ENCODE data around the gene TMEM59L.

TMEM59L gene

DNA sequence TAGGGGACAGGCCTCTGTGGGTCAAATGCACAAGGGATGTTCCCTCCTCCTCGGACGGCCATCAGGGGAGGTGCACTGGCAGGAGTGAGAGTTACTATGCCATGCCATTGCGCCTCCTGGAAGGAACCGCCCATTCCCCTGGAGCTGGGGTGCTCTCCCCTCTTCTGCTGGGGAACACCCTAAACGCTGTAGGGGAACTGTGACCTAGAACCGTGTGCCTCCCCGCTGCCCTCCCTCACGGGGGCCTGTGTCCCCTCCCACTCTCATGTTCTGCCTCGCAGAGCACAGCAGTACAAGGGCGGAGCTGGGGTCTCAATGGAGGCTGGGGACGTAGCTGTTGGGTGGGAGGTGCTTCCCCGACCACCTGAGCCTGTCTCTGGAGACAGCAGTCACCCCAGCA is 53.6 kb downstream of the TMEM59L start:
- DNase-seq = no peak
- intact Hi-C loops (cut with DNase I) = no loop called here

DNA sequence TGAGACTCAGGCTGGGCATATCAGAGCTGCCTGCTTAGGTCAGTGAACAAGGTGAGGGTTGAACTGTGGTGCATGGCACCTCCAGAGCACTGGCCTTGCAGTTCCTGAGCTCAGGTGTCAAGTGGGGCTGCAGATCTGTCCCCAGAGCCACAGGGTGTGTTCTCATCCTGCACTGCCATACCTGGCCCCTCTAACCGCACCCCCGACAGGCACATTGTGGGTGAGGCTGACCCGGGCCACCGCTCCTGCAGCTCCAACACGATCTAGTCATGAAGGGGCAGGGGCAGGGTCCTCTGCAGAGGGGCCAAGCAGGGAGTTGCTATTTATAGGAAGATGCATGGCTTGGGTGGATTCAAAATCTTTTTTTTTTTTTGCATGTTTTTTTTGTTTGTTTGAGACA is 54.1 kb downstream of the TMEM59L start:
- DNase-seq = no peak
- intact Hi-C loops (cut with DNase I) = no loop called here

DNA sequence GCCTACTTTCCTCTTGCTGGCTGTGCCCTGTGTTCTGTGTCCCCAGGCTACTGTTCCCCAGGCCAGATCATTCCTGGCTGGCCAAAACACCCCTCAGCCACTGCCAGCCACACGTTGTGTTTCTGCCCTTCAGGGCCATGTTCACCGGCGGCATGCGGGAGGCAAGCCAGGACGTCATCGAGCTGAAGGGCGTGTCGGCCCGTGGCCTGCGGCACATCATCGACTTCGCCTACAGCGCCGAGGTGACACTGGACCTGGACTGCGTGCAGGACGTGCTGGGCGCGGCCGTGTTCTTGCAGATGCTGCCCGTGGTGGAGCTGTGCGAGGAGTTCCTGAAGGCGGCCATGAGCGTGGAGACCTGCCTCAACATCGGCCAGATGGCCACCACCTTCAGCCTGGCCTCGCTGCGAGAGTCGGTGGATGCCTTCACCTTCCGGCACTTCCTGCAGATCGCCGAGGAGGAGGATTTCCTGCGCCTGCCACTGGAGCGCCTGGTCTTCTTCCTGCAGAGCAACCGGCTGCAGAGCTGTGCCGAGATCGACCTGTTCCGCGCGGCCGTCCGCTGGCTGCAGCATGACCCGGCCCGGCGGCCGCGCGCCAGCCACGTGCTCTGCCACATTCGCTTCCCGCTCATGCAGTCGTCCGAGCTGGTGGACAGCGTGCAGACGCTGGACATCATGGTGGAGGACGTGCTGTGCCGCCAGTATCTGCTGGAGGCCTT is 55.0 kb downstream of the TMEM59L start:
- DNase-seq = no peak
- intact Hi-C loops (cut with DNase I) = no loop called here

DNA sequence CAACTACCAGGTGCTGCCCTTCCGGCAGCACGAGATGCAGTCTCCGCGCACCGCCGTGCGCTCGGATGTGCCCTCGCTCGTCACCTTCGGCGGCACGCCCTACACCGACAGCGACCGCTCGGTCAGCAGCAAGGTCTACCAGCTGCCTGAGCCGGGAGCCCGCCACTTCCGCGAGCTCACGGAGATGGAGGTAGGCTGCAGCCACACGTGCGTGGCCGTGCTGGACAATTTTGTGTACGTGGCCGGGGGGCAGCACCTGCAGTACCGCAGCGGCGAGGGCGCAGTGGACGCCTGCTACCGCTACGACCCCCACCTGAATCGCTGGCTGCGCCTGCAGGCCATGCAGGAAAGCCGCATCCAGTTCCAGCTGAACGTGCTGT is 55.6 kb downstream of the TMEM59L start:
- DNase-seq = no peak

DNA sequence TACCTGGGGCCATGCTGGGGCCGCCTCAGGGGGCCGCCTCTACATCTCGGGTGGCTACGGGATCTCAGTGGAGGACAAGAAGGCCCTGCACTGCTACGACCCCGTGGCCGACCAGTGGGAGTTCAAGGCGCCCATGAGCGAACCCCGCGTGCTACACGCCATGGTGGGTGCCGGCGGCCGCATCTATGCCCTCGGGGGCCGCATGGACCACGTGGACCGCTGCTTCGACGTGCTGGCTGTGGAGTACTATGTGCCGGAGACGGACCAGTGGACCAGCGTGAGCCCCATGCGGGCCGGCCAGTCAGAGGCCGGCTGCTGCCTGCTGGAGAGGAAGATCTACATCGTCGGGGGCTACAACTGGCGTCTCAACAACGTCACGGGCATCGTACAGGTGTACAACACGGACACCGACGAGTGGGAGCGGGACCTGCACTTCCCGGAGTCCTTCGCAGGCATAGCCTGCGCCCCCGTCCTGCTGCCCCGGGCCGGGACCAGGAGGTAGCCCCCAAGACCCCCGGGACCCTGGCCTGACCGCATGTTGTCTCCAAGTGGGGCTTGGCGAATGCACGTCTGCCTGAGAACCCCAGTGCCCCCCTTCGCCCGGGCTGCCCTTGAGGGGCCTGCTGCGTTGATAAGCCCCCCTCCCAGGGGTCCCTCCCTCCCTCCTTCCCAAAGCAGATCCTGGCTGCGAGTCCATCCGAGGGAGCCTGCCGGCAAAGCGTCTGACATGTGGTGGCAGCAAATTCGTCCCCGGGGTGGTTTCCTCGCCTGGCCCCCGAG is 56.3 kb downstream of the TMEM59L start:
- intact Hi-C loops (cut with DNase I) = no loop called here
- DNase-seq = no peak

More for the DNA sequence above, 55.6 kb downstream of the TMEM59L start:
- intact Hi-C loops (cut with DNase I) = no loop called here

DNA sequence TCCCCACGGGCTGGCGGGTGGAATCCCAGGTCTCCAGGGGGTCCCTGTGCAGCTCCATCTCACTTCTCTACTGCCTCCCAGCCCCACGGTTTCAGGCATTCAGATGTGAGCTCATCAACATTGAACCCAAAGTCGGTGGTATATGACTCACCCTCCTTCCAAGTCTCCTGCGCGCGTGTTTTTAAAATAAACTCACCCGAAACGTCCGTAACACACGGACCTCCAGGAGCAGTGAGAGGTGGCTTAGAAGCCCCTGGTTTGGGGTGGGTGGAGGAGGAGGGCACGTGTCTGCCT is 56.8 kb downstream of the TMEM59L start:
- intact Hi-C loops (cut with DNase I) = no loop called here

DNA sequence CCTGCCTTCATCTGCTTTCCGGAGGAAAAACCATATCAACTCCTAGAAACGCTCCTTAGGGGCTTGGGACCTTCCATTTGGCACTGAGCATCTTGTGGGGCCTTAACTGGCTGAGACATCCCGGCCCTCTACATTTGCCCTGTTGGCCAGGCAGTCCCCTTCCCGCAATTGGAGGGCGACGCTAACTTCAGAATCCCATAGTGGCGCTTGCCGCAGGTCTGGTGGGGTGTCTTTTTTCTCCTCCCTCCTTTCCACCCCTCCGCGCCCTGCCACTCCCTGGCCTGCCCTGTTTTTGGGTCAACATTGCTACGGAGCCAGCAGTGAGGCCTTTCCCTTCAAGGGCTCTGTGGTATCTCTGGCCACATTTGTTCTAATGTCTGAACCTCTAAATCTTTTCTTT is 57.2 kb downstream of the TMEM59L start:
- intact Hi-C loops (cut with DNase I) = loop anchor here (5.0 to 10.0 kb wide), 2 partner anchors 63 to 165 kb away; partner anchors contain the start of genes CRLF1 and UPF1
- no peak for DNase-seq

More for the DNA sequence above, 56.8 kb downstream of the TMEM59L start:
- DNase-seq = peak in 5 of 42 donors; percentile 19 to 69 (median 54)

DNA sequence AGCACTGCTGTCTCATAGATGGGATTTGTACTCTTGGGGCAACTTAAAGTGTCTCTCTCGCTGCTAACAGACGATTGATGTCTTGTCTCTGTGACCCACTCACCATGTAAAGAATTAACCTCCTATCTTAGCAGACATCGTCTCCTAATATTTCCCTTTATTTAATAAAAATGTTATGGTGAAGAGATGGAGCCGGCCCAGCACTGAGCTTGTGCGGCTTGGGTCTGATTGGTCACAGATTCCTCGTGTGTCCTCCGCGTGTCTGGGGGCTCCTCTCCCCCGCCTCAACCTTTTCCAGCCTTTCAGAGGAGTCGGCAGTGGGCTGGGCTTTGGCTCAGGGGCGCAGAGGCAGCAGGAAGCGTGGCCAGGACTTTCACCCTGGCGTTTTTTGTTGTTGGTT is 57.6 kb downstream of the TMEM59L start:
- intact Hi-C loops (cut with DNase I) = loop anchor here (5.0 to 10.0 kb wide), 2 partner anchors 63 to 164 kb away; partner anchors contain the start of genes CRLF1 and UPF1
- DNase-seq = no peak

Data from head of caudate nucleus (tissue), 42 donors.